Fibroblast of lung (primary cell): ENCODE measurements around the gene DNAH14. TPM values are rescaled to one million over a fixed set of nuclear protein-coding genes. Genes with fewer than 3 reads are reported as not detected.

Source experiments
- DNase-seq, 2 donors: peaks; one replicate each; pipeline versions ENCODE4 v3.0.0 to v3.0.0-alpha.2; 2010; ENCODE audit warnings: low read depth in 2 of 2
- H2AFZ ChIP-seq: 2 replicates; pipeline ENCODE4 v1.5.1; 2012; ENCODE audit warnings: low read length, control low read depth, inconsistent platforms
- H3K27ac ChIP-seq: 2 replicates; pipeline ENCODE4 v1.5.1; 2011; ENCODE audit warnings: low read length, control low read depth; ENCODE audit not compliant: insufficient read depth
- H3K27me3 ChIP-seq: 2 replicates; pipeline ENCODE4 v1.5.1; 2011; ENCODE audit warnings: mild to moderate bottlenecking, low read length; ENCODE audit not compliant: control insufficient read depth, insufficient read depth
- H3K36me3 ChIP-seq: 2 replicates; pipeline ENCODE4 v1.5.1; 2011; ENCODE audit warnings: low read length; ENCODE audit not compliant: control insufficient read depth, insufficient read depth
- H3K4me1 ChIP-seq: 2 replicates; pipeline ENCODE4 v1.5.1; 2011; ENCODE audit warnings: low read length; ENCODE audit not compliant: control insufficient read depth, insufficient read depth; ENCODE audit errors: extremely low read depth
- H3K4me2 ChIP-seq: 2 replicates; pipeline ENCODE4 v1.5.1; 2011; ENCODE audit warnings: low read length, control low read depth; ENCODE audit not compliant: insufficient read depth; ENCODE audit errors: extremely low read depth
- H3K4me3 ChIP-seq, 4 experiments: fragments of 200-600 bp in 1 of 4; sonication (generic) in 1 of 4; replicated peaks in 1 of 4; 2 replicates each; pipeline ENCODE4 v1.5.1; 2011 to 2016; ENCODE audit warnings: low read length in 4 of 4, low read depth in 3 of 4, mild to moderate bottlenecking in 3 of 4, control low read depth in 2 of 4, inconsistent platforms in 1 of 4, mixed read lengths in 1 of 4; ENCODE audit not compliant: insufficient read depth in 1 of 4; ENCODE audit errors: control extremely low read depth in 1 of 4
- H3K79me2 ChIP-seq: 2 replicates; pipeline ENCODE4 v1.5.1; 2012; ENCODE audit warnings: mild to moderate bottlenecking, low read length, inconsistent platforms; ENCODE audit not compliant: control insufficient read depth, insufficient read depth
- H3K9ac ChIP-seq: 2 replicates; pipeline ENCODE4 v1.5.1; 2011; ENCODE audit warnings: mild to moderate bottlenecking, low read length, control low read depth; ENCODE audit not compliant: insufficient read depth
- H3K9me3 ChIP-seq: 2 replicates; pipeline ENCODE4 v1.5.1; 2012; ENCODE audit warnings: low read depth, low read length; ENCODE audit not compliant: control insufficient read depth, insufficient read depth
- H4K20me1 ChIP-seq: 2 replicates; pipeline ENCODE4 v1.5.1; 2011; ENCODE audit warnings: low read length; ENCODE audit not compliant: control insufficient read depth, insufficient read depth; ENCODE audit errors: extremely low read depth
- CTCF ChIP-seq, 2 donors: IDR thresholded peaks in 1 of 2; conservative IDR thresholded peaks in 1 of 2; 1 replicate in 1 of 2; 2 replicates in 1 of 2; pipeline ENCODE4 v1.5.1; 2011 to 2012; ENCODE audit warnings: low read length in 2 of 2, control low read depth in 1 of 2, inconsistent platforms in 1 of 2, low read depth in 1 of 2, mild to moderate bottlenecking in 1 of 2
- EZH2 ChIP-seq: IDR thresholded peaks from 2 replicates; pipeline ENCODE4 v1.5.1; 2012; ENCODE audit warnings: low read length, control low read depth, mild to moderate bottlenecking; ENCODE audit errors: missing control alignments
- polyA plus RNA-seq, 2 donors: library from polyadenylated mRNA; depleted of rRNA in 1 of 2; stranded (reverse) in 1 of 2; unstranded in 1 of 2; fragments of >200 nt; gene quantifications; 2 replicates each; pipeline ENCODE4 v1.2.1, GENCODE V29; 2011 to 2012; ENCODE audit warnings: missing spikeins in 1 of 2
- total RNA-seq: library from RNA; depleted of rRNA; stranded (reverse); fragments of >200 nt; gene quantifications from 2 replicates; pipeline ENCODE4 v1.2.1, GENCODE V29; 2014

The DNAH14 gene
- total and polyA plus RNA-seq, 2 donors (not counting 1 experiment from before 2014, with no cell fraction given), result 5.4 to 19.7 TPM

- H3K9me3 ChIP-seq, result no peaks in the 10 kb centered on the region
- H3K36me3 ChIP-seq, result peaks cover 5% of the 10 kb centered on the region
- no peaks in the 10 kb centered on the region for H3K27me3 ChIP-seq
- no peak overlapping the region for H2AFZ ChIP-seq
- no peak overlapping the region for H3K27ac ChIP-seq
- no peak overlapping the region for H3K9ac ChIP-seq
- peaks cover 2% of the 10 kb centered on the region for H3K79me2 ChIP-seq
- H4K20me1 ChIP-seq, result no peaks in the 10 kb centered on the region
- H3K4me1 ChIP-seq, result no peaks in the 10 kb centered on the region
- H3K4me2 ChIP-seq, result no peak overlapping the region
- H3K4me3 ChIP-seq, result no peak overlapping the region
- no peak for DNase-seq
- TF ChIP-seq EZH2, result no peak
- no peak for TF ChIP-seq CTCF (conservative IDR thresholded peaks at IDR 0.05 in 1 of 2, IDR thresholded peaks at IDR 0.05 in 1 of 2; ENCODE audit: low read depth in 1 of 2, low read length in 2 of 2)
These were observed 485.8 kb downstream of the DNAH14 start for GRCh38 chr1:225415307-225415706.

GRCh38 chr1:225415967-225416745 lies 486.7 kb downstream of the DNAH14 start:
- TF ChIP-seq CTCF (conservative IDR thresholded peaks at IDR 0.05 in 1 of 2, IDR thresholded peaks at IDR 0.05 in 1 of 2; ENCODE audit: low read depth in 1 of 2, low read length in 2 of 2) (no peak), EZH2 (no peak)
- H3K79me2 ChIP-seq, result peaks cover 2% of the 10 kb centered on the region
- no peaks in the 10 kb centered on the region for H3K4me1 ChIP-seq
- H3K9me3 ChIP-seq, result no peaks in the 10 kb centered on the region
- H3K4me3 ChIP-seq, result no peak overlapping the region
- H4K20me1 ChIP-seq, result no peaks in the 10 kb centered on the region
- DNase-seq, result no peak
- no peak overlapping the region for H3K27ac ChIP-seq
- H3K9ac ChIP-seq, result no peak overlapping the region
- no peaks in the 10 kb centered on the region for H3K27me3 ChIP-seq
- H3K36me3 ChIP-seq, result peaks cover 3% of the 10 kb centered on the region
- no peak overlapping the region for H2AFZ ChIP-seq
- no peak overlapping the region for H3K4me2 ChIP-seq

DNA sequence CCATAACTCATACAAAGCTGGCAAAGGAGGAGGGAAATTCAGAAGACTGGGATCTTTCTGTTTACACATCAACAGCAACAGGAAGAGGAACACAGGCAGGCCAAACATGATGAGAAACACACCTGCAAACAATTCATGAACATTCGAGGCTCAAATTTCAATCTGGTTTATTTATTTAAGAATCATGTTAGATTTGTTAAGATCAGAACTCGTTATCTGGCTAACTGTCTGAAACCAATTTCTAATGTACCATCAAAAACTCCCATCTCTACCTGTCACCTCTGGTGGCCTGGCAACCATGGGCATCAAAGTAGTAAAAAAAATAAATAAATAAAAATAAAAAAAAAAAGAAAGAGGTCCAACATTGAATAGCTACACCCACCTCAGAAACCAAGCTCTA lies 488.6 kb downstream of the DNAH14 start:
- no peak overlapping the region for H3K4me3 ChIP-seq
- no peak overlapping the region for H3K27ac ChIP-seq
- H4K20me1 ChIP-seq, result no peaks in the 10 kb centered on the region
- no peak overlapping the region for H3K9ac ChIP-seq
- no peak overlapping the region for H2AFZ ChIP-seq
- no peaks in the 10 kb centered on the region for H3K9me3 ChIP-seq
- no peak for DNase-seq
- H3K4me1 ChIP-seq, result no peaks in the 10 kb centered on the region
- H3K36me3 ChIP-seq, result peaks cover 3% of the 10 kb centered on the region
- no peak overlapping the region for H3K4me2 ChIP-seq
- H3K79me2 ChIP-seq, result peaks cover 12% of the 10 kb centered on the region
- TF ChIP-seq EZH2 (no peak), CTCF (conservative IDR thresholded peaks at IDR 0.05 in 1 of 2, IDR thresholded peaks at IDR 0.05 in 1 of 2; ENCODE audit: low read depth in 1 of 2, low read length in 2 of 2) (no peak)
- H3K27me3 ChIP-seq, result no peaks in the 10 kb centered on the region
